ENCODE data around the gene SPATA18. TPM values are rescaled to one million over a fixed set of nuclear protein-coding genes. Genes with fewer than 3 reads are reported as not detected.
"Not testable (repeated sequence)": the region's sequence is repeated elsewhere in the genome, so short reads cannot be mapped to it uniquely, and the experiment has no call there.

Gene SPATA18
- total RNA-seq, 1 experiment from 2014 or later, result 23.0 TPM

- Mint-ChIP-seq H3K4me3 (ENCODE audit: unreplicated experiment) (no peak overlapping the region), H3K9me3 (ENCODE audit: unreplicated experiment) (no peaks in the 10 kb centered on the region), H3K27ac (ENCODE audit: low read depth, unreplicated experiment) (no peak overlapping the region), H3K4me1 (ENCODE audit: insufficient read depth, unreplicated experiment) (no peaks in the 10 kb centered on the region), H3K27me3 (ENCODE audit: insufficient read depth, unreplicated experiment) (no peaks in the 10 kb centered on the region), H3K36me3 (ENCODE audit: insufficient read depth, unreplicated experiment) (peaks cover 5% of the 10 kb centered on the region)
- no TSS peak for BruUV-seq (replicated peaks)
- CTCF ChIA-PET, result interaction anchor here (0.6 kb wide), 1 partner anchor 240 kb away, joined by 3 read pairs; no protein-coding TSS in a partner anchor
- no peak for DNase-seq (ENCODE audit: unreplicated experiment)
- intact Hi-C loops (cut with micrococcal nuclease), result no loop called here
- TF ChIP-seq CTCF (IDR thresholded peaks at IDR 0.05; ENCODE audit: unreplicated experiment), result no peak
- POLR2A ChIA-PET, result interaction anchor here (0.6 kb wide), 1 partner anchor 10 kb away, joined by 3 read pairs; no protein-coding TSS in a partner anchor
Observed at GRCh38 chr4:52071791-52072546, 20.9 kb downstream of the SPATA18 start.

GRCh38 chr4:52076731-52077130 lies 25.6 kb downstream of the SPATA18 start:
- no peak overlapping the region for H3K4me3 Mint-ChIP-seq (ENCODE audit: unreplicated experiment)
- no peak for TF ChIP-seq CTCF (IDR thresholded peaks at IDR 0.05; ENCODE audit: unreplicated experiment)
- CTCF ChIA-PET, result no interaction called here
- H3K27me3 Mint-ChIP-seq (ENCODE audit: insufficient read depth, unreplicated experiment), result no peaks in the 10 kb centered on the region
- H3K27ac Mint-ChIP-seq (ENCODE audit: low read depth, unreplicated experiment), result no peak overlapping the region
- intact Hi-C loops (cut with micrococcal nuclease), result no loop called here
- peaks cover 31% of the 10 kb centered on the region for H3K36me3 Mint-ChIP-seq (ENCODE audit: insufficient read depth, unreplicated experiment)
- H3K9me3 Mint-ChIP-seq (ENCODE audit: unreplicated experiment), result no peaks in the 10 kb centered on the region
- no TSS peak for BruUV-seq (replicated peaks)
- no peaks in the 10 kb centered on the region for H3K4me1 Mint-ChIP-seq (ENCODE audit: insufficient read depth, unreplicated experiment)
- DNase-seq (ENCODE audit: unreplicated experiment), result no peak
- POLR2A ChIA-PET, result no interaction called here

DNA sequence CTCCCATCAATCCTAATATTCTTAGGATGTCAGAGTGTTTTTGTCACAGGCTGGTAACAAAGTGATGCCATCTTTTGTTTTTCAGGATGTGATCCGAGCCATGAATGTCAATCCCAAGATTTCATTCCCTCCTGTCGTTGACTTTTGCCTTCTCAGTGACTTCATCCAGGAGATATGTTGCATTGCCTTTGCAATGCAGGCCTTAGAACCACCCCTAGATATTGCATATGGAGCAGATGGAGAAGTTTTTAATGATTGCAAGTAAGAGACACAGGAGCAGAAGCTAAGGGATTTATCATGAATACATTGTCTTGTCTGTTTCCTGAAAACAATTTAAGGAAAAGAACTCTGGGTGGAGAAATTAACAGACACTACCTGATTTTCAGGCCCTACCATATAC lies 28.6 kb downstream of the SPATA18 start:
- POLR2A ChIA-PET, result no interaction called here
- no peaks in the 10 kb centered on the region for H3K27me3 Mint-ChIP-seq (ENCODE audit: insufficient read depth, unreplicated experiment)
- DNase-seq (ENCODE audit: unreplicated experiment), result no peak
- H3K9me3 Mint-ChIP-seq (ENCODE audit: unreplicated experiment), result no peaks in the 10 kb centered on the region
- H3K4me1 Mint-ChIP-seq (ENCODE audit: insufficient read depth, unreplicated experiment), result no peaks in the 10 kb centered on the region
- BruUV-seq (replicated peaks), result no TSS peak
- CTCF ChIA-PET, result interaction anchor here (0.6 to 1.6 kb wide), 3 partner anchors 13 to 183 kb away, joined by 3 to 4 read pairs (median 4); no protein-coding TSS in a partner anchor
- TF ChIP-seq CTCF (IDR thresholded peaks at IDR 0.05; ENCODE audit: unreplicated experiment), result no peak
- intact Hi-C loops (cut with micrococcal nuclease), result no loop called here
- peaks cover 49% of the 10 kb centered on the region for H3K36me3 Mint-ChIP-seq (ENCODE audit: insufficient read depth, unreplicated experiment)
- no peak overlapping the region for H3K27ac Mint-ChIP-seq (ENCODE audit: low read depth, unreplicated experiment)
- no peak overlapping the region for H3K4me3 Mint-ChIP-seq (ENCODE audit: unreplicated experiment)

DNA sequence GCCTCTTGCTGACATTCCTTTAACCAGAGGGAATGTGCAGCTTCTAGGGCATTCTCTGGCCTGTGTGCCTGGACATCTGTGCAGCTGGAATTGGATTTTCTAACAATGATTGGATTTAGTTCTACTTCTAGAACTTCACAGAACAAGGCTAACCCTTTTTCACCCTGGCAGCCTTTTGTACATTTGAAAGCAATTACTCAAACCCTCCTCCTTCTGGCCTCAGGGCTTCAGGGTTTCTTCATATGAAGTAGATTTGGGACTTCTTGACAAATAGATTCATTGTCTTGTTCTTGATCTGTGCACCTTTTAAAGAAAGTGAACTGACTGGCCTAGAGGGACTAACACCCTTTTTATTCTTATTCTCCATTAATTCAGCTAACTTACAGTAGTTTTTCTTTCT lies 30.1 kb downstream of the SPATA18 start:
- H3K4me3 Mint-ChIP-seq (ENCODE audit: unreplicated experiment), result no peak overlapping the region
- CTCF ChIA-PET, result interaction anchor here (0.9 kb wide), 1 partner anchor 18 kb away, joined by 3 read pairs; no protein-coding TSS in a partner anchor
- no peaks in the 10 kb centered on the region for H3K4me1 Mint-ChIP-seq (ENCODE audit: insufficient read depth, unreplicated experiment)
- no peak for DNase-seq (ENCODE audit: unreplicated experiment)
- no peak overlapping the region for H3K27ac Mint-ChIP-seq (ENCODE audit: low read depth, unreplicated experiment)
- no peak for TF ChIP-seq CTCF (IDR thresholded peaks at IDR 0.05; ENCODE audit: unreplicated experiment)
- BruUV-seq (replicated peaks), result no TSS peak
- no peaks in the 10 kb centered on the region for H3K9me3 Mint-ChIP-seq (ENCODE audit: unreplicated experiment)
- no peaks in the 10 kb centered on the region for H3K27me3 Mint-ChIP-seq (ENCODE audit: insufficient read depth, unreplicated experiment)
- POLR2A ChIA-PET, result interaction anchor here (0.6 to 1.1 kb wide), 2 partner anchors 10 to 30 kb away, joined by 3 read pairs; no protein-coding TSS in a partner anchor
- intact Hi-C loops (cut with micrococcal nuclease), result loop anchor here (1.0 kb wide), 1 partner anchor 43 kb away; the partner anchor contains the start of gene SGCB
- H3K36me3 Mint-ChIP-seq (ENCODE audit: insufficient read depth, unreplicated experiment), result peaks cover 58% of the 10 kb centered on the region

DNA sequence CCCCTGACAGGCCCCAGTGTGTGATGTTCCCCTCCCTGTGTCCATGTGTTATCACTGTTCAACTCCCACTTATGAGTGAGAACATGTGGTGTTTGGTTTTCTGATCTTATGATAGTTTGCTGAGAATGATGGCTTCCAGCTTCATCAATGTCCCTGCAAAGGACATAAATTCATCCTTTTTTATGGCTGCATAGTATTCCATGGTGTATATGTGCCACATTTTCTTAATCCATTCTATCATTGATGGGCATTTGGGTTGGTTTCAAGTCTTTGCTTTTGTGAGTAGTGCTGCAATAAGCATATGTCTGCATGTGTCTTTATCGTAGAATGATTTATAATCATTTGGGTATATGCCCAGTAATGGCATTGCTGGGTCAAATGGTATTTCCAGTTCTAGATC lies 35.3 kb downstream of the SPATA18 start:
- H3K27me3 Mint-ChIP-seq (ENCODE audit: insufficient read depth, unreplicated experiment); intact Hi-C loops (cut with micrococcal nuclease); H3K4me1 Mint-ChIP-seq (ENCODE audit: insufficient read depth, unreplicated experiment); H3K4me3 Mint-ChIP-seq (ENCODE audit: unreplicated experiment); DNase-seq (ENCODE audit: unreplicated experiment); BruUV-seq (replicated peaks); H3K27ac Mint-ChIP-seq (ENCODE audit: low read depth, unreplicated experiment); H3K9me3 Mint-ChIP-seq (ENCODE audit: unreplicated experiment); CTCF ChIA-PET: not testable (repeated sequence)
- POLR2A ChIA-PET, result interaction anchor here (0.7 kb wide), 1 partner anchor 67 kb away, joined by 4 read pairs; no protein-coding TSS in a partner anchor
- peaks cover 48% of the 10 kb centered on the region for H3K36me3 Mint-ChIP-seq (ENCODE audit: insufficient read depth, unreplicated experiment)
